DMS53 treated with DMSO at 0.1 percent for 48 hours (cell line): Measurements from ENCODE around the gene STK33.

Source experiments
- DNase-seq: peaks from one replicate; lab custom pipeline; 2025; ENCODE audit not compliant: unreplicated experiment; lab: John Stamatoyannopoulos, UW

STK33 gene

GRCh38 chr11:8357891-8358566 is 236.0 kb downstream of the STK33 start:
- no peak for DNase-seq

GRCh38 chr11:8357505-8357888 is 236.5 kb downstream of the STK33 start:
- DNase-seq: no peak

GRCh38 chr11:8356721-8357504 is 237.1 kb downstream of the STK33 start:
- no peak for DNase-seq

- DNase-seq: no peak
Observed at GRCh38 chr11:8356216-8356615, 237.8 kb downstream of the STK33 start.

- no peak for DNase-seq
Observed at GRCh38 chr11:8355416-8355742, 238.6 kb downstream of the STK33 start.

GRCh38 chr11:8354622-8355415 is 239.2 kb downstream of the STK33 start:
- DNase-seq: no peak

GRCh38 chr11:8352876-8353505 is 241.0 kb downstream of the STK33 start:
- no peak for DNase-seq

- DNase-seq: no peak
Observed at GRCh38 chr11:8352103-8352875, 241.7 kb downstream of the STK33 start.

GRCh38 chr11:8351223-8351622 is 242.8 kb downstream of the STK33 start:
- no peak for DNase-seq

- no peak for DNase-seq
Observed at GRCh38 chr11:8347978-8348377, 246.1 kb downstream of the STK33 start.

- DNase-seq: no peak
Observed at GRCh38 chr11:8346157-8346755, 247.8 kb downstream of the STK33 start.

GRCh38 chr11:8345179-8345578 is 248.8 kb downstream of the STK33 start:
- no peak for DNase-seq

GRCh38 chr11:8344346-8344745 is 249.7 kb downstream of the STK33 start:
- no peak for DNase-seq

- DNase-seq: no peak
Observed at GRCh38 chr11:8342821-8343681, 251.0 kb downstream of the STK33 start.

GRCh38 chr11:8341996-8342395 is 252.0 kb downstream of the STK33 start:
- no peak for DNase-seq
